ENCODE data around the gene TGFB2.
A peak's percentile ranks its signal among the peaks of the same experiment; 100 is the strongest.

The TGFB2 gene

GRCh38 chr1:218480137-218480536 is 135.0 kb downstream of the TGFB2 start:
- DNase-seq: peak in 1 of 2 donors; percentile 32
- H3K27me3 ChIP-seq: no peaks in the 10 kb centered on the region
- H3K4me3 ChIP-seq: no peak overlapping the region
- no peaks in the 10 kb centered on the region for H3K9me3 ChIP-seq
- no peaks in the 10 kb centered on the region for H3K36me3 ChIP-seq
- no peak for TF ChIP-seq CTCF (IDR thresholded peaks at IDR 0.05)
- intact Hi-C loops (cut with DNase I; ENCODE audit: low total_unique reads): no loop called here
- peaks cover 0 to 60% (median 44%) of the 10 kb centered on the region in 4 donors for H3K4me1 ChIP-seq
- H3K27ac ChIP-seq: peak overlapping the region; percentile 51 to 56

GRCh38 chr1:218480588-218481099 is 135.5 kb downstream of the TGFB2 start:
- peaks cover 0 to 56% (median 41%) of the 10 kb centered on the region in 4 donors for H3K4me1 ChIP-seq
- H3K27me3 ChIP-seq: no peaks in the 10 kb centered on the region
- no peak for TF ChIP-seq CTCF (IDR thresholded peaks at IDR 0.05)
- no peak overlapping the region for H3K4me3 ChIP-seq
- H3K27ac ChIP-seq: peak overlapping the region; percentile 51 to 56
- no peaks in the 10 kb centered on the region for H3K36me3 ChIP-seq
- DNase-seq: no peak
- no peaks in the 10 kb centered on the region for H3K9me3 ChIP-seq
- intact Hi-C loops (cut with DNase I; ENCODE audit: low total_unique reads): no loop called here

GRCh38 chr1:218481116-218481775 is 136.1 kb downstream of the TGFB2 start:
- no peaks in the 10 kb centered on the region for H3K9me3 ChIP-seq
- no peak overlapping the region for H3K4me3 ChIP-seq
- TF ChIP-seq CTCF (IDR thresholded peaks at IDR 0.05): no peak
- intact Hi-C loops (cut with DNase I; ENCODE audit: low total_unique reads): no loop called here
- DNase-seq: no peak
- H3K4me1 ChIP-seq: peaks cover 0 to 51% (median 38%) of the 10 kb centered on the region in 4 donors
- H3K36me3 ChIP-seq: no peaks in the 10 kb centered on the region
- no peaks in the 10 kb centered on the region for H3K27me3 ChIP-seq
- H3K27ac ChIP-seq: peak overlapping the region; percentile 36 to 56

GRCh38 chr1:218482683-218483082 is 137.5 kb downstream of the TGFB2 start:
- Histone ChIP-seq H3K9me3 (no peaks in the 10 kb centered on the region), H3K4me3 (no peak overlapping the region), H3K27ac (peak overlapping the region; percentile 33 to 46), H3K4me1 (peaks cover 0 to 42% (median 34%) of the 10 kb centered on the region in 4 donors), H3K36me3 (no peaks in the 10 kb centered on the region), H3K27me3 (no peaks in the 10 kb centered on the region)
- no peak for DNase-seq
- intact Hi-C loops (cut with DNase I; ENCODE audit: low total_unique reads): no loop called here
- no peak for TF ChIP-seq CTCF (IDR thresholded peaks at IDR 0.05)

GRCh38 chr1:218485241-218485928 is 140.2 kb downstream of the TGFB2 start:
- H3K36me3 ChIP-seq: no peaks in the 10 kb centered on the region
- no peak overlapping the region for H3K27ac ChIP-seq
- H3K4me3 ChIP-seq: no peak overlapping the region
- H3K27me3 ChIP-seq: no peaks in the 10 kb centered on the region
- no peak for TF ChIP-seq CTCF (IDR thresholded peaks at IDR 0.05)
- DNase-seq: no peak
- no peaks in the 10 kb centered on the region for H3K9me3 ChIP-seq
- H3K4me1 ChIP-seq: peaks cover 0 to 42% (median 29%) of the 10 kb centered on the region in 4 donors
- intact Hi-C loops (cut with DNase I; ENCODE audit: low total_unique reads): no loop called here
